GM19455 (cell line): Measurements from ENCODE around the gene NFS1.
A peak's percentile ranks its signal among the peaks of the same experiment; 100 is the strongest.
"Not testable (repeated sequence)": the region's sequence is repeated elsewhere in the genome, so short reads cannot be mapped to it uniquely, and the experiment has no call there.

ENCODE experiments used
- ATAC-seq: cut with Tn5 transposase; IDR thresholded peaks from one replicate; pipeline ENCODE4 v1.9.1; 2021; ENCODE audit not compliant: unreplicated experiment

Gene NFS1

GRCh38 chr20:35710039-35710438 is 10.9 kb upstream of the NFS1 start:
- no peak for ATAC-seq

GRCh38 chr20:35709259-35709658 is 10.1 kb upstream of the NFS1 start:
- ATAC-seq: no peak

GRCh38 chr20:35708502-35708901 is 9.3 kb upstream of the NFS1 start:
- no peak for ATAC-seq

- ATAC-seq: not testable (repeated sequence)
These were observed 7.7 kb upstream of the NFS1 start for GRCh38 chr20:35706591-35707529.

- not testable (repeated sequence) for ATAC-seq
These were observed 6.7 kb upstream of the NFS1 start for GRCh38 chr20:35705894-35706293.

- no peak for ATAC-seq
These were observed 5.5 kb upstream of the NFS1 start for GRCh38 chr20:35704514-35705261.

- no peak for ATAC-seq
These were observed 3.9 kb upstream of the NFS1 start for GRCh38 chr20:35702824-35703695.

GRCh38 chr20:35702051-35702823 is 3.1 kb upstream of the NFS1 start:
- no peak for ATAC-seq

GRCh38 chr20:35700625-35701148 is 1.5 kb upstream of the NFS1 start:
- no peak for ATAC-seq

GRCh38 chr20:35699957-35700624 is 939 bp upstream of the NFS1 start:
- no peak for ATAC-seq

- ATAC-seq: peak; percentile 27
These were observed 640 bp downstream of the NFS1 start for GRCh38 chr20:35698298-35699126.

- ATAC-seq: no peak
These were observed 1.4 kb downstream of the NFS1 start for GRCh38 chr20:35697696-35698297.

- no peak for ATAC-seq
These were observed 3.2 kb downstream of the NFS1 start for GRCh38 chr20:35695978-35696377.

- ATAC-seq: no peak
These were observed 3.9 kb downstream of the NFS1 start for GRCh38 chr20:35695245-35695749.

GRCh38 chr20:35690265-35690664 is 8.9 kb downstream of the NFS1 start:
- no peak for ATAC-seq

GRCh38 chr20:35686872-35687271 is 12.3 kb downstream of the NFS1 start:
- not testable (repeated sequence) for ATAC-seq

GRCh38 chr20:35685368-35685767 is 13.8 kb downstream of the NFS1 start:
- ATAC-seq: not testable (repeated sequence)

GRCh38 chr20:35681960-35682359 is 17.2 kb downstream of the NFS1 start:
- ATAC-seq: no peak
